ENCODE data around the gene FPR1.
"Not testable (repeated sequence)": the region's sequence is repeated elsewhere in the genome, so short reads cannot be mapped to it uniquely, and the experiment has no call there.

The FPR1 gene

GRCh38 chr19:51779703-51780102 is 28.0 kb upstream of the FPR1 start:
- DNase-seq, result no peak

DNA sequence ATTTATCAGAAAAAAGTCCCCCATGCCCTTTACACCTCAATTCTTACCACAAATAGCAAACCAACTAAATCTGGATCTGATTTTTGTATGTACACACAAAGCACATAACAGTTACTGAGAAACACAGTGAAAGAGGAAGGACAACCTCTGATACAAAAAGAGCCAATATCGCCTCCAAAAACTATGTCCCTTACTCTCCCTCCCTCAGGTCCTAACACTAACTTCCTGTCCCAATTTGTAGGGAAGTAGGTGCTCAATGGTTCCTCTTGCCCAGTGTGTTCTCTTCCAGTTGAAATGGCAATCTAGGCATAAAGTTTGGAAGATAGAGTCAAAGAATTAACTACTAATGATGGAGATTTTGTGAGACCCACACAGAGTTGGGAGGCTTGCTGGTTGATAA is 27.5 kb upstream of the FPR1 start:
- DNase-seq, result no peak

DNA sequence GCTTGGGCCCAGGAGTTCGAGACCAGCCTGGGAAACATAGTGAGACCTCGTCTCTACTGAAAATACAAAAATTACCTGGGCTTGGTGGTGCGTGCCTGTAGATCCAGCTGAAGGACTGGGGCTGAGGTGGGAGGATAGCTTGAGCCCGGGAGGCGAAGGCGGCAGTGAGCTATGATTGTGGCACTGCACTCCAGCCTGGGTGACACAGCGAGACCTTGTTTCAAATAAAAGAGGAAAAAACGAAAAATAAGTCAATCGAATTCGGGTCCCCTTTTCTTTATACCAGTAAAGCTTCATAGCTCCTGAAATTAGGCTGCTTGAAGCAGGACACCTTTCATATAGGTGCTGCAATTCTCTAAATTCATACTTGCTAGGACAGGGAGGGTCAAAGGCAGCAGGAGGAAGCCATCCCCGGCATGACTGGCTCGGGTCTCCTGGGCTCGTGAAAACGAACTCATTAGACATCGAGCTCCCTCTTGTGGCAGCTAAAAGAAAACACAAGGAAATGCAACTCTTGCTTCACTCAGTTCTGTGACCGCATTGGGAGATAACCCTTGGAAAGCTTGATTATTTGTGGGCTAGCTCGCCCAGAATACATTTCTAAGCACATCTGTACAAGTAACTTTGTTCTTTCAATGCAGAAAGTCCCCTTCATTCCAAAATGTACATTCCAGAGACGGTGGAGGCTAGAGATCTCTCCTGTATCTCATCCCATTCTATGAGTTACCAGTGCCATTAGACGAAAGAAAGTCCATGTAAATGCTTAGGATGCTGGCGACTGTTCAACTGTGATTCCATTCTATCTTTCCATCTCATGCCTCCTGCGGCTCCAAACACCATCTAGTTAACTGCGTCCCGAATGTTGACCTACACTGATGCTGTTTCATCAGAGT is 26.1 kb upstream of the FPR1 start:
- peak; percentile 27 for DNase-seq

DNA sequence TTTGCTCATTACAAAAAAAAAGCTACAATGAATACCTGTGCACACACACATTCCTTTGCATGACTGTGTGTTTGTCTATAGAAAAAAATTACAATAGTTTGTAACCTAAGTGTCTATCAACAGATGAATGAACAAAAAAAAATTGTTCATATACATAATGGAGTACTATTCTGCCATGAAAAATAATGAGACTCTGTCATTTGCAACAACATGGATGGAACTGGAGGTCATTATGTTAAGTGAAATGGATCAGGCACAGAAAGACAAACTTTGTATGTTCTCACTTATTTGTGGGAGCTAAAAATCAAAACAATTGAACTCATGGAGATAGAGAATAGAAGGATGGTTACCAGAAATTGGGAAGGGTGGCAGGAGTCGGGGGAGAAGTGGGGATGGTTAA is 24.9 kb upstream of the FPR1 start:
- not testable (repeated sequence) for DNase-seq

GRCh38 chr19:51772977-51773376 is 21.3 kb upstream of the FPR1 start:
- no peak for DNase-seq

GRCh38 chr19:51771376-51772130 is 19.9 kb upstream of the FPR1 start:
- DNase-seq, result no peak

GRCh38 chr19:51766461-51766860 is 14.8 kb upstream of the FPR1 start:
- DNase-seq, result no peak

DNA sequence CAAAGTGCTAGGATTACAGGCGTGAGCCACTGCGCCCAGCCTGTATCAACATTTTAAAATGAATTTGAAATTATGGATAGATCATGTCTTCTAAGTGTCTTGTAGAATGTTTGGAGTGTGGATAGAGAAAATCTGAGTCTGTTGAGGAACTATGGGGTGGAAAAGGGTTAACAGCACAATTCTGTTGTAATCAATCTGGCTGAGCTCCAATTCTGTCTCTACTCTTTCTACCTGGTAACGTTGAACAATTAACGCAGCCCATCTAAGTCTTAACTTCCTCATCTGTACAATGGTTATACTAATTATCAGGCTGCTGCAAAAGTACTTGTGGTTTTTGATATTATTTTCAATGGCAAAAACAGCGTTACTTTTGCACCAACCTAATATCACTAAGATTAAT is 13.4 kb upstream of the FPR1 start:
- DNase-seq, result no peak

DNA sequence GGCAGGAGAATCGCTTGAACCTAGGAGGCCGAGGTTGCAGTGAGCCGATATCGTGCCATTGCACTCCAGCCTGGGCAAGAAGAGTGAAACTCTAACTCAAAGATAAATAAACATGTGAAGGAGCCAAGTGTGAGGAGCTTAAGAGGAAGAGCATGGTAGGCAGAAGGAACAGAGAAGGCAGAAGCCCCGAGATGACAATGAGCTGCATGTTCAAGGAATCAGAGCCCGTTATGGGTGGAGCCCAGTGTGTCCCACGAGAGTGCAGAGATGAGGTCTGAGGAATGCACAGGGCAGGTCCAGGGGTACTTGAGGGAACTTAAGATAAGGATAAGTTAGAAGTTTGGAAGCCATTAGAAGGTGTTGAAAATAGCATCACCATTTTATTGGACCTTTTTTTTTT is 10.0 kb upstream of the FPR1 start:
- no peak for DNase-seq

GRCh38 chr19:51760697-51761356 is 9.1 kb upstream of the FPR1 start, which contains the start of gene FPR2:
Gene FPR2, plus strand, starts transcription at chr19:51761180. Its CDS starts 7,479 bp downstream, at chr19:51768659.
- no peak for DNase-seq

GRCh38 chr19:51755571-51755970 is 3.9 kb upstream of the FPR1 start:
- DNase-seq, result no peak

DNA sequence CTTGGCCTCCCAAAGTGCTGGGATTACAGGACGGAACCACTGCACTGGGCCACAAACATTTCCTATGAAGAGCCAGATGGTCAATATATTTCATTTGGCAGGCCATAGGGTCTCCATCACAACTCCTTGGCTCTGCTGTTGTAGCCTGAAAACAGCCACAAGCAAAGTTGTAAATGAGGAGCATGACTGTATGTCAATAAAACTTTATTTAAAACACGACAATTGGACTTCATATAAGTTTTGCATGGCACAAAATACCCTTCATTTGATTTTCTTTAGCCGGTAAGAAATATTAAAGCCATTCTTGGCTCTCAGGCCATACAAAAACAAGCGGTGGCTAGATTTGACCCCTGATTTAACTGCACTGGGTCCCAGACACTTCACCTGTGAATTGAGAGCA is 3.1 kb upstream of the FPR1 start:
- DNase-seq, result no peak

DNA sequence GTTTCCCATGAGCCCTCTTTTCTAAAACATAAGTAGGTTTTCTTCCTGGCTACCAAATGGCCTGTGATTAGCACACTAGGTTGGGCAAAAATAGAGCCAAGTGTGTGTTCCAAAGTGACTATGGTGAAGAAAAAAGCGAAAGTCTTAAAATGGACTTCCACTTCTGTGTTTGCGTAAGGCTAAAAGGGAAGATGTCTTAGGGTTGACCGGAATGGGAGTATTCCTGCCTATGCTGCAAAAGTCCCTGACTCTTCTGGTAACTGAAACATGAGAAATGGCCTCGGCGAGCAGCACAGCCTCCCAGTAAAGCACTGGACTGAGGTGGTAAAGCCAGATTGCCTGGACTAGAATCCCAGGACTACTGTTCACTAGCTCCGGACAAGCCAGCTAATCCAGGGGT is 2.4 kb upstream of the FPR1 start:
- DNase-seq, result no peak

- DNase-seq, result no peak
Observed at GRCh38 chr19:51750400-51751094, 1.1 kb downstream of the FPR1 start.

GRCh38 chr19:51749979-51750378 is 1.7 kb downstream of the FPR1 start:
- DNase-seq, result no peak

GRCh38 chr19:51746731-51747130 is 4.9 kb downstream of the FPR1 start:
- DNase-seq, result no peak

DNA sequence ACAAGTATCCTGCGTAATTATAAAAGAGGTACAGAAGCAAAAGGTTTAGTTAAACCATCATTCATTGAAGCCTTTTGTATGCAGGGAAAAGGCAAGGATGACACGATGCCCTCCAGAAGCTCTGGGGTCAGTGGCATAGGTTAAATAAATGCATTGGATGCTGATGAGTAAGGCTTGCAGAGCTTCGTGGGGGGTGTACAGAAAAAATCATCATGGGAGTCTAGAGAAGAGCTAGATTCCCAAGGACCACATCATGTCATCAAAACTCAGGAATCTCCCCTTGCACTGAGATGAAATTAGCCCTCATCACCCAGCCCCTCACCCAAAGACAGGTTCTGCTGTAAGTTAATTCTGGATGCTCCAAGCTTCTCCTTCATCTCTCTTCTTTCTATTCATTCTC is 8.3 kb downstream of the FPR1 start:
- DNase-seq, result no peak

GRCh38 chr19:51742789-51743188 is 8.9 kb downstream of the FPR1 start:
- DNase-seq, result no peak

GRCh38 chr19:51740356-51740755 is 11.3 kb downstream of the FPR1 start:
- no peak for DNase-seq

DNA sequence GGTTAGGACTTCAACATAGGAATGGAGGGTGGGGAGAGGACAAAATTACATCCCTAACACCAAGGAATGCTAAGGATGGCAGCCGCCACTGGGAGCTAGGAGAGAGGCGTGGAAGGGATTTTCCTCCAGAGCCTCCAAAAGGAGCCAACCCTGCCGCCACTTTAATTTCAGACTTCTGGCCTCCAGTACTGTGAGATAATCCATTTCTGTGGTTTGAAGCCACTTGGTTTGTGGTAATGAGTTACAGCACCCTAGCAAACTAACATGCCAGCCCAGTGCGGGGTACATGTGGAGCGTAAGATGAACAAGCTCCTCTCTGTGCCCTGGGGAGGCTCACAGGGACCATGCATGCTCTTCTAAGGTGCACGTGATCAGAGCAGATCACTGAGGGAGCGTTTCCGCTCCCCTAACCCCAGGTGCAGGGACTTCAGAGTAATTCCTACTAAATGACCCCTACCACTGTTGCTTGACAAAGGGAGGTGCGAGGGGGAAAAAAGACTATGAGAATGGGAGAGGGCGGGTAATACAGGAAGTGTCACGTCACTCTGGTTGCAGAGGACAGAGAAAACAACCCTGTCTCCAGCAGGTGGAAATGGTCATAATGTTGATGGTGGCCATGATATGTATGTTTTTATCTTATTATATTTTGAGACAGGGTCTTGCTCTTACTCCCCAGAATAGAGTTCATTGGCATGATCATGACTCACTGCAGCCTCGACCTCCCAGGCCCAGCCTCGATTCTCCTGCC is 12.0 kb downstream of the FPR1 start:
- DNase-seq, result no peak

GRCh38 chr19:51738523-51738922 is 13.2 kb downstream of the FPR1 start:
- DNase-seq, result not testable (repeated sequence)

- DNase-seq, result no peak
Observed at GRCh38 chr19:51737924-51738323, 13.8 kb downstream of the FPR1 start.

All from right kidney (tissue), 1 donor.